Esophagus squamous epithelium (tissue), 5 donors: Measurements from ENCODE around the gene ANKRD9. TPM values are rescaled to one million over a fixed set of nuclear protein-coding genes. Genes with fewer than 3 reads are reported as not detected.
A peak's percentile ranks its signal among the peaks of the same experiment; 100 is the strongest.
"Not testable (repeated sequence)": the region's sequence is repeated elsewhere in the genome, so short reads cannot be mapped to it uniquely, and the experiment has no call there.

ENCODE experiments used
- DNase-seq: peaks from one replicate; lab custom pipeline; 2025; lab: John Stamatoyannopoulos, UW
- H3K27ac ChIP-seq, 4 donors: fragments of 200-600 bp; sonication (generic); one replicate each; pipeline ENCODE4 v1.5.1; 2016 to 2019; ENCODE audit warnings: mild to moderate bottlenecking in 1 of 4
- H3K27me3 ChIP-seq, 4 donors: fragments of 200-600 bp; sonication (generic); 1 replicate in 3 of 4; 2 replicates in 1 of 4; pipeline versions ENCODE4 v1.5.1 to v1.6.0; 2017 to 2021; ENCODE audit warnings: antibody characterized with exemption in 1 of 4
- H3K36me3 ChIP-seq, 3 donors: fragments of 200-600 bp; sonication (generic); one replicate each; pipeline ENCODE4 v1.5.1; 2016 to 2019
- H3K4me1 ChIP-seq, 3 donors: fragments of 200-600 bp; sonication (generic); one replicate each; pipeline ENCODE4 v1.5.1; 2017 to 2019
- H3K4me3 ChIP-seq, 4 donors: fragments of 200-600 bp; sonication (generic); 1 replicate in 3 of 4; 2 replicates in 1 of 4; pipeline ENCODE4 v1.5.1; 2016 to 2019; ENCODE audit warnings: mild to moderate bottlenecking in 2 of 4, moderate library complexity in 1 of 4
- H3K9me3 ChIP-seq, 3 donors: fragments of 200-600 bp; sonication (generic); one replicate each; pipeline ENCODE4 v1.5.1; 2016 to 2019
- POLR2A ChIP-seq, 4 donors: fragments of 450-650 bp; IDR thresholded peaks; one replicate each; pipeline ENCODE4 v1.6.1; 2017; ENCODE audit warnings: antibody characterized with exemption in 4 of 4, mild to moderate bottlenecking in 4 of 4, moderate library complexity in 3 of 4
- WGBS, 2 donors: methylation state at CpG; one replicate each; pipeline ENCODE4 v1.1.5; 2018; 5-methylcytosine and 5-hydroxymethylcytosine counted together
- intact Hi-C: fragments of 100-400 bp; cut with DNase I; formaldehyde crosslinking; loops from one replicate; pipeline ENCODE4 v1.15.0; 2022
- total RNA-seq, 4 donors: library from RNA; depleted of rRNA; stranded (reverse); fragments of >200 nt; gene quantifications; one replicate each; pipeline ENCODE4 v1.1.0, GENCODE V29; 2016
- TF ChIP-seq, protein P1 (sequence below), 6 experiments: fragments of 450-650 bp in 4 of 6; fragments of 200-600 bp in 2 of 6; sonication (generic) in 2 of 6; IDR thresholded peaks; one replicate each; pipeline ENCODE4 v1.5.1; 2016 to 2019; ENCODE audit warnings: antibody characterized with exemption in 6 of 6, mild to moderate bottlenecking in 4 of 6, moderate library complexity in 4 of 6
- donor health status: DM: yes; HTN: yes; CAD: no.

ANKRD9 gene
- total RNA-seq, 4 donors from 2014 or later: 20.0 to 39.0 (median 30.2) TPM

DNA sequence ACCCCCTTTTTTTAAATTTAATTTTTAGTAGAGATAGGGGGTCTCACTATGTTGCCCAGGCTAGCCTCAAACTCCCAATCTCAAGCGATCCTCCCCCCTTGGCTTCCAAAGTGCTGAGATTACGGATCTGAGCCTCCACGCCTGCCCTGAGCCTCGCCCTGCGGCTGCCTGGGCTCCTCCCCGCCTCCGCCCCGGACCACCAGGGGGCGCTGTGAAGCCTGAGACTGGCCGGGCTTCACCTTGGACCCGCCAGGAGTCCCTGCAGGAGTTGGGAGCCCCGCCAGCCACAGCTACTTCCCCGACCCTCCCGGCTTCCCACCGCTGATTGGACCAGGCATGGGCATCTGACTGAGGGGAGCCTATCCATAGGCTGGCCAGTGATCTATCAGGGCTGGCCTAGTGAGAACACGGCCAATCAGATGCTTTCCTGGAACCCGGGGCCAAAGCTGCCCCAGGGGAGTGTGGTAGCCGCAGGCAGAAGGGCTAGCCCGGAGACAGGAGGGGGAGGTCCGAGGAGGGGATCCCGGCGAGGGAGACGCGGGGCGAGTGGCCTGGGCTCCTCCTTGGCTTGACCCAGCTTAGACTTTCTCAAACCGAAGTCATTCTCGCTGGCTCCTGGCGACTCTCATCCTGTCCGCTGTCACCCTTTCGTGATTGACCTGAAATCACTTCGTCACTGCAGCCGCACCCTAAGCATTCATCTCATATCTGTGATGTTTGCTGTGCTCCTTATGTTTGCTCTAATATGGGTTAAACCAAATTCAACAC is 15.1 kb upstream of the ANKRD9 start:
- Histone ChIP-seq H3K4me3 (peak overlapping the region; percentile 42 to 76 (median 60)), H3K27ac (peak overlapping the region; percentile 88 to 97 (median 96)), H3K27me3 (no peaks in the 10 kb centered on the region), H3K9me3 (no peaks in the 10 kb centered on the region), H3K4me1 (peaks cover 15 to 46% (median 21%) of the 10 kb centered on the region in 3 donors), H3K36me3 (no peaks in the 10 kb centered on the region)
- intact Hi-C loops: loop anchor here (5.0 kb wide), 1 partner anchor 68 kb away; the partner anchor contains the start of gene RCOR1
- DNase-seq: peak; percentile 79
- TF ChIP-seq POLR2A (IDR thresholded peaks at IDR 0.05): peak in 2 of 4 donors; percentile 4 to 62
- TF ChIP-seq, protein P1, sequence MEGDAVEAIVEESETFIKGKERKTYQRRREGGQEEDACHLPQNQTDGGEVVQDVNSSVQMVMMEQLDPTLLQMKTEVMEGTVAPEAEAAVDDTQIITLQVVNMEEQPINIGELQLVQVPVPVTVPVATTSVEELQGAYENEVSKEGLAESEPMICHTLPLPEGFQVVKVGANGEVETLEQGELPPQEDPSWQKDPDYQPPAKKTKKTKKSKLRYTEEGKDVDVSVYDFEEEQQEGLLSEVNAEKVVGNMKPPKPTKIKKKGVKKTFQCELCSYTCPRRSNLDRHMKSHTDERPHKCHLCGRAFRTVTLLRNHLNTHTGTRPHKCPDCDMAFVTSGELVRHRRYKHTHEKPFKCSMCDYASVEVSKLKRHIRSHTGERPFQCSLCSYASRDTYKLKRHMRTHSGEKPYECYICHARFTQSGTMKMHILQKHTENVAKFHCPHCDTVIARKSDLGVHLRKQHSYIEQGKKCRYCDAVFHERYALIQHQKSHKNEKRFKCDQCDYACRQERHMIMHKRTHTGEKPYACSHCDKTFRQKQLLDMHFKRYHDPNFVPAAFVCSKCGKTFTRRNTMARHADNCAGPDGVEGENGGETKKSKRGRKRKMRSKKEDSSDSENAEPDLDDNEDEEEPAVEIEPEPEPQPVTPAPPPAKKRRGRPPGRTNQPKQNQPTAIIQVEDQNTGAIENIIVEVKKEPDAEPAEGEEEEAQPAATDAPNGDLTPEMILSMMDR (IDR thresholded peaks at IDR 0.05): peak; percentile 95 to 100 (median 100)
- WGBS, 2 donors: 0% methylated on average over 17 of the region's 32 CpGs

DNA sequence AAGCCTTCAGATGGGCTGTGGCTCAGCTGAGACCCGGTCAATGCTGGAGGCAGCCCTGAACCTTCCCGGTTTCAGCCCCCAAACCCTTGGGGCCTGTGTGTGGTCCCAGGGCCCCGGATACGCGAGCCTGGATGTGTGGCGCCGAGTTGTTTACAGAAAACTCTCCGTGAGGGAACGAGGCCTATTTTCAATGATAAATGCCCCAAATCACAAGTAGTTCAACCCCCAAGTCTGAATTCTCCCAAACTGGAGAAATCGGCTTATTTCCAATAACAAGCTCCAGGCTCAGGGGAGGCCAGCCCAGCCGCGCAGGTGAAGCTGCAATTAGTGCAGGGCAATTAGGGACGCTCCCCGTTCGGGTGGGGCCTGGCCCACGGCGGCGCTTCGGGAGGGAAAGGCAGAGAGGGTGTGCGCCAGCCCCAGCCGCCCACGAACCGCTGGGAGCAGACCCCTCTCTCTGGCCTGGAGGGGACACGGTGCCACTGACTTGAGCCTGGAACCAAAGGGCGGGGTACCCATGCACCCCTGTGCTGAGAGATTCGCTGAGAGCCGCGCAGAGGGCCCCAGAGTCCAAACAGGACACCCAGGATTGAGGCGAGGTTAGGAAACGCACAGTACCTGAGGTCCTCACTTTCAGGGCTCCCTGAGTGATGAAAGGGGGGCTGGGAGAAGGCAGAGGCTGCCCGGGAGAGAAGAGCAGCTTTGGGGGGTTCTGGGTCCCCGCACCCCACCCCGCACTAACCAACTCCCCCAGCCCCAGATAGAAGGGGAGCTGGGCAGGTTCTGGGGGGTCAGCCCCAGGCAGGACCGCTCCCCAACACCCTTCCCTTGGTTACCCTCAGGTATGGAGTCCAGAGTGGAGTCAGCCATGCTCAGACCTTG is 14.2 kb upstream of the ANKRD9 start:
- DNase-seq: no peak

DNA sequence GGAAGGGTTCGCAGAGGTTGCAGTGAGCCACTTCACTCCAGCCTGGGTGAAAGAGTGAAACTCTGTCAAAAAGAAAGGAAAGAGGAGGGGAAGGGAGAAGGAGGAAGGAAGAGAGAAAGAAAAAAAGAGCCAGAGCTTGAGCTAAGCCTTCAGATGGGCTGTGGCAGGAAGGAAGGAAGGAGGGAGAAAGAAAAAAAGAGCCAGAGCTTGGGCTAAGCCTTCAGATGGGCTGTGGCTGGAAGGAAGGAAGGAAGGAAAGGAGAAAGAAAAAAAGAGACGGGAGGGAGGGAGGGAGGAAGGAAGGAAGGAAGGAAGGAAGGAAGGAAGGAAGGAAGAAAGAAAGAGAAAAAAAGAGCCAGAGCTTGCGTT is 13.6 kb upstream of the ANKRD9 start:
- intact Hi-C loops: loop anchor here (5.0 kb wide), 1 partner anchor 69 kb away; the partner anchor contains the start of gene RCOR1
- WGBS, 2 donors: 48 to 59% methylated on average over 3 of the region's 3 CpGs
- H3K27ac ChIP-seq: peak overlapping the region in 2 of 4 donors; percentile 96 to 97
- TF ChIP-seq POLR2A (IDR thresholded peaks at IDR 0.05): no peak
- TF ChIP-seq, protein P1 (IDR thresholded peaks at IDR 0.05): no peak
- no peaks in the 10 kb centered on the region for H3K9me3 ChIP-seq
- no peaks in the 10 kb centered on the region for H3K27me3 ChIP-seq
- DNase-seq: no peak
- H3K4me1 ChIP-seq: peaks cover 15 to 42% (median 19%) of the 10 kb centered on the region in 3 donors
- no peaks in the 10 kb centered on the region for H3K36me3 ChIP-seq
- no peak overlapping the region for H3K4me3 ChIP-seq

More for the DNA sequence above, 14.2 kb upstream of the ANKRD9 start:
- H3K9me3 ChIP-seq: no peaks in the 10 kb centered on the region
- no peaks in the 10 kb centered on the region for H3K27me3 ChIP-seq
- H3K27ac ChIP-seq: peak overlapping the region; percentile 88 to 97 (median 96)
- TF ChIP-seq, protein P1 (IDR thresholded peaks at IDR 0.05): no peak
- no peak for TF ChIP-seq POLR2A (IDR thresholded peaks at IDR 0.05)
- H3K4me3 ChIP-seq: peak overlapping the region; percentile 42 to 76 (median 60)
- intact Hi-C loops: loop anchor here (5.0 kb wide), 1 partner anchor 68 kb away; the partner anchor contains the start of gene RCOR1
- WGBS, 2 donors: 44 to 59% methylated on average over 10 to 11 of the region's 34 CpGs
- H3K4me1 ChIP-seq: peaks cover 15 to 46% (median 21%) of the 10 kb centered on the region in 3 donors
- H3K36me3 ChIP-seq: no peaks in the 10 kb centered on the region

DNA sequence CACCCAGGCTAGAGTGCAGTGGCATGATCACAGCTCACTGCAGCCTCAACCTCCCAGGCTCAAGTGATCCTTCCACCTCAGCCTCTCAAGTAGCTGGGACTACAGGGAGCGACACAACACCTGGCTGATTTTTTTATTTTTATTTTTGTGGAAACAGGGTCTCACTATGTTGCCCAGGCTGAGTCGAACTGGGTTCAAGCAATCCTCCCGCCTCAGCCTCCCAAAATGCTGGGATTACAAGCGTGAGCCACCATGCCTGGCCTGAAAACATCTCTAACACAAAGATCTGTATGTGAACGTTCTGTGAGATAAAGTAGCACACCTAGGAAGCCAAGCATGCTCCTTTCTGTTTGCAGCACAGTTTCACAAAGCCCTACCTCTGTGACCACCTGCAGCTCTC is 10.1 kb upstream of the ANKRD9 start:
- intact Hi-C loops: loop anchor here (5.0 kb wide), 1 partner anchor 73 kb away; the partner anchor contains the start of gene RCOR1
- not testable (repeated sequence) for H3K4me3 ChIP-seq, H3K9me3 ChIP-seq, H3K27ac ChIP-seq, DNase-seq, H3K27me3 ChIP-seq, H3K36me3 ChIP-seq
- WGBS, 2 donors: 76 to 81% methylated on average over 5 of the region's 5 CpGs
- H3K4me1 ChIP-seq: peaks cover 16 to 34% (median 20%) of the 10 kb centered on the region in 3 donors

DNA sequence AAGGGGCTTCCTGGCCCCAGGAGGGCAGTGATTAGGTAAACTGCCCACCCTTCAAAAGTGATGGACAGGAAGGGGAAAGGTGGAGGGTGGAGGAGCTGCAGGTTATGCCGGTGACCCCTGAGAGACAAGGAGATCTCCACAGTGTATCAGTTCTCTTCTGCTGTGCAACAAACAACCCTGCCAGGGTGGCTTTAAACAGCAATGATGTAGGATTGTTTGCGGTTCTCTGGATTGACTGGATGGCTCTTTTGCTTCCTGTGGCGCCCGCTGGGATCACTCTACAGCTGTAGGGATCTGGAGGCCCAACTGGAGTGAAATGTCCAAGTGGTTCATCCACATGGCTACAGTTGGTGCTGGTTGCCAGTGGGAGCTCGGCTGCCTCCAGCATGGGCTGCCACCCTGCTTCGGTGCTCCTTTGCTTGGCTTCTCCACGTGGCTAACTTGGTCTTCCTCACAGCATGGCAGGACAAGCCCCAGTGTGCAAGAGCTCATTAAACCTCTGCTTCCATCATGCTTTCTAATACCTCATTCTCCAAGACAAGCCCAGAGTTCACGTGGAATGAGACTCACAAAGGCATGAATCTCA is 8.6 kb upstream of the ANKRD9 start:
- Histone ChIP-seq H3K4me3 (no peak overlapping the region), H3K36me3 (no peaks in the 10 kb centered on the region), H3K27me3 (no peaks in the 10 kb centered on the region), H3K27ac (no peak overlapping the region), H3K4me1 (peaks cover 5 to 18% (median 10%) of the 10 kb centered on the region in 3 donors), H3K9me3 (no peaks in the 10 kb centered on the region)
- TF ChIP-seq, protein P1 (IDR thresholded peaks at IDR 0.05): no peak
- TF ChIP-seq POLR2A (IDR thresholded peaks at IDR 0.05): no peak
- 73 to 100% methylated on average over 3 to 7 of the region's 8 CpGs for WGBS, 2 donors
- no peak for DNase-seq
- intact Hi-C loops: no loop called here
